H9 (cell line): Measurements from ENCODE around the gene GCNT2. TPM values are rescaled to one million over a fixed set of nuclear protein-coding genes. Genes with fewer than 3 reads are reported as not detected.

Experiments
- DNase-seq: peaks from one replicate; pipeline ENCODE4 v3.0.0-alpha.2; 2017
- H2AFZ ChIP-seq: one replicate; pipeline ENCODE4 v1.6.1; 2013; ENCODE audit warnings: mild to moderate bottlenecking, low read length, control low read depth, moderate library complexity
- H2AK5ac ChIP-seq: 2 replicates; pipeline ENCODE4 v1.6.1; 2013; ENCODE audit warnings: low read length, control low read depth, mixed read lengths; ENCODE audit not compliant: insufficient read length
- H2BK120ac ChIP-seq: one replicate; pipeline ENCODE4 v1.6.1; 2013; ENCODE audit warnings: low read depth, mild to moderate bottlenecking, low read length, control low read depth, inconsistent platforms; ENCODE audit not compliant: poor library complexity, severe bottlenecking
- H2BK12ac ChIP-seq: 2 replicates; pipeline ENCODE4 v1.6.1; 2013; ENCODE audit warnings: low read length, control low read depth, mixed read lengths, low read depth; ENCODE audit not compliant: insufficient read length
- H2BK15ac ChIP-seq: 2 replicates; pipeline ENCODE4 v1.6.1; 2013; ENCODE audit warnings: low read depth, low read length, control low read depth
- H2BK20ac ChIP-seq: one replicate; pipeline ENCODE4 v1.6.1; 2013; ENCODE audit warnings: low read depth, mild to moderate bottlenecking, low read length, control low read depth, inconsistent platforms; ENCODE audit not compliant: poor library complexity, severe bottlenecking
- H2BK5ac ChIP-seq: 2 replicates; pipeline ENCODE4 v1.6.1; 2013; ENCODE audit warnings: low read length, control low read depth, mixed read lengths; ENCODE audit not compliant: insufficient read length
- H3K14ac ChIP-seq: 2 replicates; pipeline ENCODE4 v1.6.1; 2013; ENCODE audit warnings: low read length, control low read depth; ENCODE audit not compliant: insufficient read depth
- H3K18ac ChIP-seq: 2 replicates; pipeline ENCODE4 v1.6.1; 2013; ENCODE audit warnings: low read depth, mild to moderate bottlenecking, mixed read lengths, low read length, control low read depth; ENCODE audit not compliant: insufficient read length
- H3K23ac ChIP-seq: 2 replicates; pipeline ENCODE4 v1.6.1; 2013; ENCODE audit warnings: low read length, control low read depth, mixed read lengths, low read depth; ENCODE audit not compliant: insufficient read length
- H3K23me2 ChIP-seq: 2 replicates; pipeline ENCODE4 v1.6.1; 2013; ENCODE audit warnings: low read depth, mild to moderate bottlenecking, mixed read lengths, low read length, control low read depth; ENCODE audit not compliant: insufficient read length, poor library complexity, severe bottlenecking
- H3K27ac ChIP-seq: 2 replicates; pipeline ENCODE4 v1.5.1; 2013; ENCODE audit warnings: low read length, control low read depth, mixed read lengths, low read depth; ENCODE audit not compliant: insufficient read length
- H3K27me3 ChIP-seq: 2 replicates; pipeline ENCODE4 v1.6.1; 2013; ENCODE audit warnings: low read length, control low read depth, inconsistent platforms; ENCODE audit not compliant: insufficient read depth
- H3K4ac ChIP-seq: 2 replicates; pipeline ENCODE4 v1.6.1; 2013; ENCODE audit warnings: low read depth, mild to moderate bottlenecking, control low read depth, inconsistent platforms, low read length, moderate library complexity
- H3K4me1 ChIP-seq: 2 replicates; pipeline ENCODE4 v1.6.1; 2013; ENCODE audit warnings: low read length, control low read depth, inconsistent platforms; ENCODE audit not compliant: insufficient read depth
- H3K4me2 ChIP-seq: 2 replicates; pipeline ENCODE4 v1.6.1; 2013; ENCODE audit warnings: low read length, control low read depth, mixed read lengths; ENCODE audit not compliant: insufficient read length, insufficient read depth
- H3K56ac ChIP-seq: 2 replicates; pipeline ENCODE4 v1.6.1; 2013; ENCODE audit warnings: low read depth, mild to moderate bottlenecking, mixed read lengths, low read length, control low read depth; ENCODE audit not compliant: insufficient read length
- H3K79me1 ChIP-seq: 2 replicates; pipeline ENCODE4 v1.6.1; 2013; ENCODE audit warnings: low read depth, mild to moderate bottlenecking, moderate library complexity, low read length, control low read depth, inconsistent platforms; ENCODE audit not compliant: insufficient read depth, poor library complexity, severe bottlenecking
- H3K79me2 ChIP-seq: 2 replicates; pipeline ENCODE4 v1.6.1; 2013; ENCODE audit warnings: low read length, control low read depth, inconsistent platforms; ENCODE audit not compliant: insufficient read depth
- H3K9ac ChIP-seq: 2 replicates; pipeline ENCODE4 v1.6.1; 2013; ENCODE audit warnings: low read length, control low read depth, mixed read lengths; ENCODE audit not compliant: insufficient read length; ENCODE audit errors: extremely low read depth
- H3K9me3 ChIP-seq: one replicate; pipeline ENCODE4 v1.6.1; 2013; ENCODE audit warnings: low read depth, low read length, inconsistent platforms; ENCODE audit not compliant: control insufficient read depth
- H3T11ph ChIP-seq: one replicate; pipeline ENCODE4 v1.6.1; 2013; ENCODE audit warnings: mild to moderate bottlenecking, low read length, control low read depth, inconsistent platforms
- H4K20me1 ChIP-seq: one replicate; pipeline ENCODE4 v1.6.1; 2013; ENCODE audit not compliant: control insufficient read depth, insufficient read length, insufficient read depth
- H4K5ac ChIP-seq: 2 replicates; pipeline ENCODE4 v1.6.1; 2013; ENCODE audit warnings: low read depth, mild to moderate bottlenecking, mixed read lengths, low read length, control low read depth; ENCODE audit not compliant: insufficient read length
- H4K8ac ChIP-seq: replicated peaks from 2 replicates; pipeline ENCODE4 v1.6.1; 2013; ENCODE audit warnings: low read length, control low read depth, mixed read lengths, low read depth; ENCODE audit not compliant: insufficient read length
- H4K91ac ChIP-seq: 2 replicates; pipeline ENCODE4 v1.6.1; 2013; ENCODE audit warnings: low read depth, mild to moderate bottlenecking, moderate library complexity, mixed read lengths, low read length, control low read depth; ENCODE audit not compliant: insufficient read length
- H3K27ac Mint-ChIP-seq, 3 experiments: 2 replicates in 2 of 3; 3 replicates in 1 of 3; pipeline ENCODE4 v1.8.0; 2020 to 2021; ENCODE audit warnings: mixed read lengths in 3 of 3, mild to moderate bottlenecking in 1 of 3, moderate library complexity in 1 of 3
- H3K27me3 Mint-ChIP-seq: 2 replicates; pipeline ENCODE4 v1.8.0; 2021; ENCODE audit warnings: low read depth, mild to moderate bottlenecking, moderate library complexity, mixed read lengths
- H3K36me3 Mint-ChIP-seq, 3 experiments: 2 replicates in 2 of 3; 3 replicates in 1 of 3; pipeline ENCODE4 v1.8.0; 2020 to 2021; ENCODE audit warnings: low read depth in 3 of 3, mixed read lengths in 3 of 3; ENCODE audit not compliant: insufficient read depth in 1 of 3
- H3K4me1 Mint-ChIP-seq, 2 experiments: 2 replicates each; pipeline ENCODE4 v1.8.0; 2020; ENCODE audit warnings: mixed read lengths in 2 of 2
- H3K4me3 Mint-ChIP-seq, 2 experiments: 2 replicates in 1 of 2; 3 replicates in 1 of 2; pipeline ENCODE4 v1.8.0; 2020 to 2021; ENCODE audit warnings: mild to moderate bottlenecking in 2 of 2, mixed read lengths in 2 of 2, moderate library complexity in 1 of 2
- H3K9me3 Mint-ChIP-seq, 2 experiments: 2 replicates in 1 of 2; 3 replicates in 1 of 2; pipeline ENCODE4 v1.8.0; 2020; ENCODE audit warnings: mild to moderate bottlenecking in 2 of 2, mixed read lengths in 2 of 2, moderate library complexity in 1 of 2
- CTCF ChIP-seq: fragments of 200-600 bp; sonication (generic); conservative IDR thresholded peaks from 3 replicates; pipeline ENCODE4 v1.8.0; 2021; ENCODE audit warnings: antibody characterized with exemption, mild to moderate bottlenecking
- WGBS: extraction: QIAGEN DNeasy Blood & Tissue Kit; methylation state at CpG from one replicate; pipeline ENCODE4 v1.1.7; 2013; ENCODE audit warnings: missing lambda C conversion rate, low lambda C conversion rate, mixed read lengths; ENCODE audit not compliant: insufficient read length; ENCODE audit errors: extremely low coverage; 5-methylcytosine and 5-hydroxymethylcytosine counted together
- total RNA-seq: library from RNA; stranded (reverse); gene quantifications from 2 replicates; pipeline ENCODE4 v1.2.1, GENCODE V29; 2021

GCNT2 gene
- total RNA-seq, 1 experiment from 2014 or later: 41.7 TPM

DNA sequence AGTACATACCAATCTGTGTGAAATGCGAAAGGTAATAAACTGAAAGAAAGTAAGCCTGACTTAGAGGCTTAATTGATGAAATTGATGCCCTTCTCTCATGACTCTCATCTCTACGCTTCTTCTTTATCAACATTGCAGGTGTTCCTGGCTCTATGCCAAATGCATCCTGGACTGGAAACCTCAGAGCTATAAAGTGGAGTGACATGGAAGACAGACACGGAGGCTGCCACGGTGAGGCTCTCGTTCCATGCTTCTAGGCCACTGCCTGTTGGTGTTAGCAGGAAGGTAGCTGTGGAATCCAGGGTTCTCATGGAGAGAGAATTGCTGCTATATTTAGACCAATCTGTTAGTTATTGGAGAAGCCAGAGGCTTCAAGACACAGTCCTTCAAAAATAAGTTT, 100.1 kb downstream of the GCNT2 start:
- H3T11ph ChIP-seq: no peak overlapping the region
- H3K18ac ChIP-seq: no peak overlapping the region
- H3K4ac ChIP-seq: no peak overlapping the region
- no peak for TF ChIP-seq CTCF
- H3K36me3 Mint-ChIP-seq: peaks cover 35 to 71% (median 65%) of the 10 kb centered on the region in 3 experiments
- no peak overlapping the region for H4K5ac ChIP-seq
- DNase-seq: no peak
- no peaks in the 10 kb centered on the region; a peak in 1 of 5 replicates for H3K9me3 Mint-ChIP-seq
- peaks cover 3% of the 10 kb centered on the region; the same call in 1 of the 2 replicates for H3K79me2 ChIP-seq
- no peak overlapping the region for H3K4me3 Mint-ChIP-seq
- H3K27ac Mint-ChIP-seq: peak overlapping the region in 1 of 3 experiments; percentile 32; a peak in 1 of 7 replicates
- no peak overlapping the region for H3K9ac ChIP-seq
- H3K79me1 ChIP-seq: peaks cover 5% of the 10 kb centered on the region
- no peak overlapping the region for H2BK12ac ChIP-seq
- no peak overlapping the region for H2AFZ ChIP-seq
- WGBS: no CpG with 5 or more reads among the region's 5 CpGs
- H3K23ac ChIP-seq: no peak overlapping the region
- H3K27me3 ChIP-seq: no peaks in the 10 kb centered on the region
- no peak overlapping the region for H3K4me2 ChIP-seq
- no peak overlapping the region for H3K56ac ChIP-seq
- no peak overlapping the region for H3K27ac ChIP-seq
- H4K8ac ChIP-seq: no peak overlapping the region
- H2BK5ac ChIP-seq: no peak overlapping the region
- no peaks in the 10 kb centered on the region for H3K23me2 ChIP-seq
- no peak overlapping the region for H3K14ac ChIP-seq
- peaks cover 2 to 5% of the 10 kb centered on the region in 2 experiments for H3K4me1 Mint-ChIP-seq
- no peaks in the 10 kb centered on the region for H4K20me1 ChIP-seq
- no peaks in the 10 kb centered on the region for H3K4me1 ChIP-seq
- no peak overlapping the region for H2BK20ac ChIP-seq
- H3K9me3 ChIP-seq: no peaks in the 10 kb centered on the region
- no peak overlapping the region for H4K91ac ChIP-seq
- H2BK120ac ChIP-seq: no peak overlapping the region
- no peak overlapping the region for H2BK15ac ChIP-seq
- H3K27me3 Mint-ChIP-seq: no peaks in the 10 kb centered on the region
- H2AK5ac ChIP-seq: no peak overlapping the region
